ENCODE data around the gene C10orf105.

The C10orf105 gene

GRCh38 chr10:71719464-71720201, at the start of gene C10orf105:
TSS of gene C10orf105 (minus strand) at chr10:71719778. CDS start at chr10:71716337, 3,441 bp downstream.
- H3K27ac ChIP-seq (ENCODE audit: poor library complexity, severe bottlenecking): no peak within 1 kb of the TSS

GRCh38 chr10:71767420-71768035, 48.0 kb upstream of the C10orf105 start:
- no peak overlapping the region for H3K4me3 ChIP-seq (ENCODE audit: severe bottlenecking)
- H3K4me1 ChIP-seq (ENCODE audit: insufficient read depth, poor library complexity, severe bottlenecking): peaks cover 42% of the 10 kb centered on the region
- no peaks in the 10 kb centered on the region for H3K9me3 ChIP-seq (ENCODE audit: severe bottlenecking)
- no peaks in the 10 kb centered on the region for H3K27me3 ChIP-seq (ENCODE audit: insufficient read depth, poor library complexity, severe bottlenecking)
- H3K27ac ChIP-seq (ENCODE audit: poor library complexity, severe bottlenecking): peak overlapping the region; percentile 87
- no peak for ATAC-seq (ENCODE audit: low read depth)
- TF ChIP-seq, protein P1, sequence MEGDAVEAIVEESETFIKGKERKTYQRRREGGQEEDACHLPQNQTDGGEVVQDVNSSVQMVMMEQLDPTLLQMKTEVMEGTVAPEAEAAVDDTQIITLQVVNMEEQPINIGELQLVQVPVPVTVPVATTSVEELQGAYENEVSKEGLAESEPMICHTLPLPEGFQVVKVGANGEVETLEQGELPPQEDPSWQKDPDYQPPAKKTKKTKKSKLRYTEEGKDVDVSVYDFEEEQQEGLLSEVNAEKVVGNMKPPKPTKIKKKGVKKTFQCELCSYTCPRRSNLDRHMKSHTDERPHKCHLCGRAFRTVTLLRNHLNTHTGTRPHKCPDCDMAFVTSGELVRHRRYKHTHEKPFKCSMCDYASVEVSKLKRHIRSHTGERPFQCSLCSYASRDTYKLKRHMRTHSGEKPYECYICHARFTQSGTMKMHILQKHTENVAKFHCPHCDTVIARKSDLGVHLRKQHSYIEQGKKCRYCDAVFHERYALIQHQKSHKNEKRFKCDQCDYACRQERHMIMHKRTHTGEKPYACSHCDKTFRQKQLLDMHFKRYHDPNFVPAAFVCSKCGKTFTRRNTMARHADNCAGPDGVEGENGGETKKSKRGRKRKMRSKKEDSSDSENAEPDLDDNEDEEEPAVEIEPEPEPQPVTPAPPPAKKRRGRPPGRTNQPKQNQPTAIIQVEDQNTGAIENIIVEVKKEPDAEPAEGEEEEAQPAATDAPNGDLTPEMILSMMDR (IDR thresholded peaks at IDR 0.05; ENCODE audit: poor library complexity, severe bottlenecking): no peak
- no peaks in the 10 kb centered on the region for H3K36me3 ChIP-seq (ENCODE audit: low read depth)
- no peak for DNase-seq (ENCODE audit: low spot score)

More at GRCh38 chr10:71719464-71720201, at the start of gene C10orf105:
- Histone ChIP-seq H3K4me1 (ENCODE audit: insufficient read depth, poor library complexity, severe bottlenecking) (no peaks in the 10 kb centered on the region), H3K4me3 (ENCODE audit: severe bottlenecking) (no peak within 1 kb of the TSS), H3K9me3 (ENCODE audit: severe bottlenecking) (no peaks in the 10 kb centered on the region), H3K27me3 (ENCODE audit: insufficient read depth, poor library complexity, severe bottlenecking) (no peaks in the 10 kb centered on the region), H3K36me3 (ENCODE audit: low read depth) (no peaks in the 10 kb centered on the region)
- TF ChIP-seq, protein P1 (IDR thresholded peaks at IDR 0.05; ENCODE audit: poor library complexity, severe bottlenecking): no peak
- ATAC-seq (ENCODE audit: low read depth): no peak
- no peak for DNase-seq (ENCODE audit: low spot score)

GRCh38 chr10:71766717-71767419, 47.3 kb upstream of the C10orf105 start:
- peak; percentile 93 for DNase-seq (ENCODE audit: low spot score)
- Histone ChIP-seq H3K4me1 (ENCODE audit: insufficient read depth, poor library complexity, severe bottlenecking) (peaks cover 38% of the 10 kb centered on the region), H3K36me3 (ENCODE audit: low read depth) (no peaks in the 10 kb centered on the region), H3K4me3 (ENCODE audit: severe bottlenecking) (no peak overlapping the region), H3K9me3 (ENCODE audit: severe bottlenecking) (no peaks in the 10 kb centered on the region), H3K27ac (ENCODE audit: poor library complexity, severe bottlenecking) (peak overlapping the region; percentile 87), H3K27me3 (ENCODE audit: insufficient read depth, poor library complexity, severe bottlenecking) (no peaks in the 10 kb centered on the region)
- TF ChIP-seq, protein P1 (IDR thresholded peaks at IDR 0.05; ENCODE audit: poor library complexity, severe bottlenecking): no peak
- peak; percentile 84 for ATAC-seq (ENCODE audit: low read depth)

- no peaks in the 10 kb centered on the region for H3K36me3 ChIP-seq (ENCODE audit: low read depth)
- no peak overlapping the region for H3K4me3 ChIP-seq (ENCODE audit: severe bottlenecking)
- no peaks in the 10 kb centered on the region for H3K27me3 ChIP-seq (ENCODE audit: insufficient read depth, poor library complexity, severe bottlenecking)
- DNase-seq (ENCODE audit: low spot score) (no peak), ATAC-seq (ENCODE audit: low read depth) (no peak)
- TF ChIP-seq, protein P1 (IDR thresholded peaks at IDR 0.05; ENCODE audit: poor library complexity, severe bottlenecking): no peak
- peaks cover 40% of the 10 kb centered on the region for H3K4me1 ChIP-seq (ENCODE audit: insufficient read depth, poor library complexity, severe bottlenecking)
- H3K9me3 ChIP-seq (ENCODE audit: severe bottlenecking): no peaks in the 10 kb centered on the region
- H3K27ac ChIP-seq (ENCODE audit: poor library complexity, severe bottlenecking): peak overlapping the region; percentile 87
Measured at GRCh38 chr10:71765906-71766716, 46.5 kb upstream of the C10orf105 start.

Data from RWPE2 (cell line).